ENCODE measurements around the gene ZNF526.

The ZNF526 gene

GRCh38 chr19:42225718-42226292 is 5.7 kb downstream of the ZNF526 start:
- no peak for DNase-seq (ENCODE audit: low read depth)

GRCh38 chr19:42226886-42227285 is 6.8 kb downstream of the ZNF526 start:
- no peak for DNase-seq (ENCODE audit: low read depth)

- no peak for DNase-seq (ENCODE audit: low read depth)
Observed at GRCh38 chr19:42228641-42229040, 8.5 kb downstream of the ZNF526 start.

GRCh38 chr19:42229301-42229854 is 9.3 kb downstream of the ZNF526 start:
- no peak for DNase-seq (ENCODE audit: low read depth)

- no peak for DNase-seq (ENCODE audit: low read depth)
Observed at GRCh38 chr19:42229855-42230351, 9.8 kb downstream of the ZNF526 start.

- DNase-seq (ENCODE audit: low read depth), result no peak
Observed at GRCh38 chr19:42230571-42230970, 10.5 kb downstream of the ZNF526 start.

GRCh38 chr19:42232435-42232834 is 12.3 kb downstream of the ZNF526 start:
- no peak for DNase-seq (ENCODE audit: low read depth)

GRCh38 chr19:42233106-42233505 is 13.0 kb downstream of the ZNF526 start:
- no peak for DNase-seq (ENCODE audit: low read depth)

- no peak for DNase-seq (ENCODE audit: low read depth)
Observed at GRCh38 chr19:42233678-42234292, 13.7 kb downstream of the ZNF526 start.

- no peak for DNase-seq (ENCODE audit: low read depth)
Observed at GRCh38 chr19:42234364-42234763, 14.3 kb downstream of the ZNF526 start.

GRCh38 chr19:42235181-42235580 is 15.1 kb downstream of the ZNF526 start:
- DNase-seq (ENCODE audit: low read depth), result no peak

- no peak for DNase-seq (ENCODE audit: low read depth)
Observed at GRCh38 chr19:42239544-42240220, 19.6 kb downstream of the ZNF526 start.

GRCh38 chr19:42241279-42241678 is 21.2 kb downstream of the ZNF526 start:
- DNase-seq (ENCODE audit: low read depth), result no peak

GRCh38 chr19:42242069-42242511 is 22.0 kb downstream of the ZNF526 start:
- DNase-seq (ENCODE audit: low read depth), result no peak

- DNase-seq (ENCODE audit: low read depth), result peak; percentile 98
Observed at GRCh38 chr19:42242512-42243409, 22.6 kb downstream of the ZNF526 start, which contains the start of gene GSK3A. Gene GSK3A, minus strand, starts transcription at chr19:42242602. Its CDS starts 137 bp downstream, at chr19:42242465.

- peak; percentile 75 for DNase-seq (ENCODE audit: low read depth)
Observed at GRCh38 chr19:42244347-42245220, 24.5 kb downstream of the ZNF526 start.

- DNase-seq (ENCODE audit: low read depth), result no peak
Observed at GRCh38 chr19:42245231-42245630, 25.1 kb downstream of the ZNF526 start.

- no peak for DNase-seq (ENCODE audit: low read depth)
Observed at GRCh38 chr19:42246143-42246921, 26.2 kb downstream of the ZNF526 start.

- DNase-seq (ENCODE audit: low read depth), result no peak
Observed at GRCh38 chr19:42246922-42247639, 27.0 kb downstream of the ZNF526 start.

Data from non-pigmented ciliary epithelial cell (primary cell).